GM23338 (cell line): Measurements from ENCODE around the gene ABL1. TPM values are rescaled to one million over a fixed set of nuclear protein-coding genes. Genes with fewer than 3 reads are reported as not detected.

Experiments
- ATAC-seq: fragments of 200-7000 bp; cut with Tn5 transposase; 3 replicates; pipeline ENCODE4 v1.9.1; 2020
- DNase-seq: peaks from one replicate; pipeline ENCODE4 v3.0.0-alpha.2; 2015; ENCODE audit warnings: low spot score
- H2AFZ ChIP-seq: fragments of 200-600 bp; sonication (generic); 2 replicates; pipeline ENCODE4 v1.8.0; 2016; ENCODE audit warnings: antibody characterized with exemption, mild to moderate bottlenecking, moderate library complexity
- H3F3A ChIP-seq: fragments of 200-600 bp; sonication (generic); replicated peaks from 2 replicates; pipeline ENCODE4 v1.8.0; 2017; ENCODE audit warnings: antibody characterized with exemption, mixed run types, low read depth
- H3K27ac ChIP-seq: fragments of 200-600 bp; sonication (generic); 2 replicates; pipeline ENCODE4 v1.6.1; 2016; ENCODE audit warnings: low read depth
- H3K27me3 ChIP-seq: fragments of 200-600 bp; sonication (generic); 2 replicates; pipeline ENCODE4 v1.8.0; 2016; ENCODE audit warnings: mild to moderate bottlenecking, mixed run types, moderate library complexity; ENCODE audit not compliant: insufficient read depth
- H3K36me3 ChIP-seq: fragments of 200-600 bp; sonication (generic); 2 replicates; pipeline ENCODE4 v1.8.0; 2016; ENCODE audit warnings: mild to moderate bottlenecking; ENCODE audit not compliant: insufficient read depth
- H3K4me1 ChIP-seq: fragments of 200-600 bp; sonication (generic); 2 replicates; pipeline ENCODE4 v1.8.0; 2016; ENCODE audit warnings: mild to moderate bottlenecking, moderate library complexity; ENCODE audit not compliant: insufficient read depth
- H3K4me2 ChIP-seq: fragments of 200-600 bp; sonication (generic); 2 replicates; pipeline ENCODE4 v1.7.1; 2017; ENCODE audit warnings: mixed run types
- H3K4me3 ChIP-seq: fragments of 200-600 bp; sonication (generic); 2 replicates; pipeline ENCODE4 v1.6.1; 2016; ENCODE audit warnings: mixed run types
- H3K79me2 ChIP-seq: fragments of 200-600 bp; sonication (generic); replicated peaks from 2 replicates; pipeline ENCODE4 v1.8.0; 2017; ENCODE audit warnings: mild to moderate bottlenecking; ENCODE audit not compliant: insufficient read depth
- H3K9me2 ChIP-seq: fragments of 200-600 bp; sonication (generic); 2 replicates; pipeline ENCODE4 v1.8.0; 2017; ENCODE audit not compliant: insufficient read depth
- H4K20me1 ChIP-seq: fragments of 200-600 bp; sonication (generic); replicated peaks from 2 replicates; pipeline ENCODE4 v1.8.0; 2017; ENCODE audit warnings: mild to moderate bottlenecking; ENCODE audit not compliant: insufficient read depth
- H3K27ac Mint-ChIP-seq: 2 replicates; pipeline ENCODE4 v1.8.0; 2020; ENCODE audit warnings: inconsistent platforms, mild to moderate bottlenecking, moderate library complexity, mixed read lengths
- H3K27me3 Mint-ChIP-seq: 3 replicates; pipeline ENCODE4 v1.8.0; 2022; ENCODE audit warnings: low read depth, mild to moderate bottlenecking, moderate library complexity, mixed read lengths, inconsistent platforms; ENCODE audit not compliant: insufficient read depth, poor library complexity
- H3K36me3 Mint-ChIP-seq: 3 replicates; pipeline ENCODE4 v1.8.0; 2021; ENCODE audit warnings: low read depth, mild to moderate bottlenecking, inconsistent platforms, moderate library complexity, mixed read lengths
- H3K4me1 Mint-ChIP-seq: 3 replicates; pipeline ENCODE4 v1.8.0; 2020; ENCODE audit warnings: mild to moderate bottlenecking, inconsistent platforms, mixed read lengths
- H3K4me3 Mint-ChIP-seq: 3 replicates; pipeline ENCODE4 v1.8.0; 2021; ENCODE audit warnings: moderate library complexity, mild to moderate bottlenecking, inconsistent platforms, mixed read lengths
- H3K9me3 Mint-ChIP-seq: 3 replicates; pipeline ENCODE4 v1.8.0; 2020; ENCODE audit warnings: moderate library complexity, mild to moderate bottlenecking, inconsistent platforms, mixed read lengths
- CTCF ChIP-seq, 2 experiments: fragments of 200-600 bp in 1 of 2; sonication (generic) in 1 of 2; conservative IDR thresholded peaks; 2 replicates each; pipeline versions ENCODE4 v1.5.1 to v1.6.1; 2016 to 2017; ENCODE audit warnings: antibody characterized with exemption in 2 of 2, low read depth in 2 of 2, mild to moderate bottlenecking in 2 of 2, moderate library complexity in 1 of 2
- EZH2 ChIP-seq: fragments of 200-600 bp; sonication (generic); IDR thresholded peaks from one replicate; pipeline ENCODE4 v1.8.0; 2017; ENCODE audit warnings: antibody characterized with exemption, mild to moderate bottlenecking, low read depth; ENCODE audit not compliant: unreplicated experiment
- EZH2phosphoT487 ChIP-seq: fragments of 200-600 bp; sonication (generic); IDR thresholded peaks from one replicate; pipeline ENCODE4 v1.8.1; 2018; ENCODE audit warnings: antibody characterized with exemption; ENCODE audit not compliant: unreplicated experiment
- POLR2AphosphoS5 ChIP-seq: IDR thresholded peaks from 2 replicates; pipeline ENCODE4 v1.6.1; 2016; ENCODE audit warnings: antibody characterized with exemption, low read depth
- STAT1 ChIP-seq: IDR thresholded peaks from one replicate; pipeline ENCODE4 v1.6.1; 2016; ENCODE audit warnings: antibody characterized with exemption; ENCODE audit not compliant: unreplicated experiment
- ZNF114 ChIP-seq: fragments of 250-450 bp; sonication (Bioruptor Pico); IDR thresholded peaks from 2 replicates; pipeline ENCODE4 v1.5.0; 2020; ENCODE audit warnings: mild to moderate bottlenecking, moderate library complexity
- ZNF331 ChIP-seq: fragments of 250-450 bp; sonication (Bioruptor Pico); IDR thresholded peaks from 2 replicates; pipeline ENCODE4 v1.5.0; 2020; ENCODE audit warnings: low read depth, mild to moderate bottlenecking, moderate library complexity
- ZNF462 ChIP-seq: fragments of 250-450 bp; sonication (Bioruptor Pico); IDR thresholded peaks from 2 replicates; pipeline ENCODE4 v1.5.0; 2020; ENCODE audit warnings: mild to moderate bottlenecking, moderate library complexity
- polyA plus RNA-seq: library from polyadenylated mRNA; unstranded; fragments of >200 nt; fragmentation: Nextera tagmentation; extraction: Ambion mirVana; gene quantifications from 2 replicates; pipeline ENCODE4 v1.2.1, GENCODE V29; 2016
- total RNA-seq: library from RNA; depleted of rRNA; stranded (reverse); fragments of >200 nt; shearing (Covaris generic); gene quantifications from 2 replicates; pipeline ENCODE4 v1.2.3, GENCODE V29; 2014
- TF ChIP-seq, protein P1 (sequence below): IDR thresholded peaks from one replicate; pipeline ENCODE4 v1.6.1; 2018; ENCODE audit warnings: antibody characterized with exemption; ENCODE audit not compliant: unreplicated experiment

Gene ABL1
- total and polyA plus RNA-seq, 2 experiments from 2014 or later: 20.7 to 85.1 TPM

GRCh38 chr9:130882696-130883225, 47.7 kb downstream of the ABL1 start (continued):
- TF ChIP-seq ZNF462 (CRISPR knock-in tag) (no peak), ZNF114 (CRISPR knock-in tag) (no peak), ZNF331 (CRISPR knock-in tag) (no peak)

DNA sequence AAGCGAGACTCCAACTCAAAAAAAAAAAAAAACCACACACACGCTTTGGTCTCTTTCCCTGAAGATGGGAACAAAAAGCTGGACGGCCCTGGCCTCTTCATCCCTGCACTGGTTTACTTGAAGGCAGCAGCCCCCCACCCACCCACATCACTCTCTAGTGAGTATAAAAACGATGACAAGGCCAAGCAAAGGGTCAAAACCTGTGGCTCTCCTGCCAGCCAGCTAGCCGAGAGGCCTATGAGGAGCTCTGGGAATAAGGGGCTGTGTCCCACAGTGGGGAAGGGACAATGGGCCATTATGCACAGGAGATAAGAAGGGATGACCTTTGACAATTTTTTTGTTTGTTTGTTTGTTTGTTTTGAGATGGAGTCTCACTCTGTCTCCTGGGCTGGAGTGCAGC, 48.4 kb downstream of the ABL1 start:
- H2AFZ ChIP-seq: no peak overlapping the region
- H3K4me2 ChIP-seq: no peak overlapping the region
- 0 out of 2 replicates have a peak, but pooled peaks cover 6% of the 10 kb centered on the region for H4K20me1 ChIP-seq
- no peaks in the 10 kb centered on the region for H3F3A ChIP-seq
- H3K27me3 ChIP-seq: no peaks in the 10 kb centered on the region
- Mint-ChIP-seq H3K36me3 (peaks cover 79% of the 10 kb centered on the region), H3K9me3 (no peaks in the 10 kb centered on the region), H3K4me3 (no peak overlapping the region), H3K27ac (peak overlapping the region; percentile 84; the same call in 1 of the 2 replicates), H3K27me3 (peaks cover 6% of the 10 kb centered on the region), H3K4me1 (peaks cover 7% of the 10 kb centered on the region; the same call in 1 of the 3 replicates)
- no peaks in the 10 kb centered on the region for H3K4me1 ChIP-seq
- H3K27ac ChIP-seq: 0 out of 2 replicates have a peak overlapping the region, but pooled peaks have one; percentile 19
- peaks cover 56% of the 10 kb centered on the region for H3K36me3 ChIP-seq
- ATAC-seq (no peak), DNase-seq (no peak)
- H3K9me2 ChIP-seq: no peaks in the 10 kb centered on the region
- no peaks in the 10 kb centered on the region for H3K79me2 ChIP-seq
- no peak overlapping the region for H3K4me3 ChIP-seq
- TF ChIP-seq EZH2 (no peak), CTCF (conservative IDR thresholded peaks at IDR 0.05; ENCODE audit: low read depth in 2 of 2) (no peak), POLR2AphosphoS5 (no peak), STAT1 (no peak), ZNF114 (CRISPR knock-in tag) (no peak), EZH2phosphoT487 (no peak)
- TF ChIP-seq, protein P1, sequence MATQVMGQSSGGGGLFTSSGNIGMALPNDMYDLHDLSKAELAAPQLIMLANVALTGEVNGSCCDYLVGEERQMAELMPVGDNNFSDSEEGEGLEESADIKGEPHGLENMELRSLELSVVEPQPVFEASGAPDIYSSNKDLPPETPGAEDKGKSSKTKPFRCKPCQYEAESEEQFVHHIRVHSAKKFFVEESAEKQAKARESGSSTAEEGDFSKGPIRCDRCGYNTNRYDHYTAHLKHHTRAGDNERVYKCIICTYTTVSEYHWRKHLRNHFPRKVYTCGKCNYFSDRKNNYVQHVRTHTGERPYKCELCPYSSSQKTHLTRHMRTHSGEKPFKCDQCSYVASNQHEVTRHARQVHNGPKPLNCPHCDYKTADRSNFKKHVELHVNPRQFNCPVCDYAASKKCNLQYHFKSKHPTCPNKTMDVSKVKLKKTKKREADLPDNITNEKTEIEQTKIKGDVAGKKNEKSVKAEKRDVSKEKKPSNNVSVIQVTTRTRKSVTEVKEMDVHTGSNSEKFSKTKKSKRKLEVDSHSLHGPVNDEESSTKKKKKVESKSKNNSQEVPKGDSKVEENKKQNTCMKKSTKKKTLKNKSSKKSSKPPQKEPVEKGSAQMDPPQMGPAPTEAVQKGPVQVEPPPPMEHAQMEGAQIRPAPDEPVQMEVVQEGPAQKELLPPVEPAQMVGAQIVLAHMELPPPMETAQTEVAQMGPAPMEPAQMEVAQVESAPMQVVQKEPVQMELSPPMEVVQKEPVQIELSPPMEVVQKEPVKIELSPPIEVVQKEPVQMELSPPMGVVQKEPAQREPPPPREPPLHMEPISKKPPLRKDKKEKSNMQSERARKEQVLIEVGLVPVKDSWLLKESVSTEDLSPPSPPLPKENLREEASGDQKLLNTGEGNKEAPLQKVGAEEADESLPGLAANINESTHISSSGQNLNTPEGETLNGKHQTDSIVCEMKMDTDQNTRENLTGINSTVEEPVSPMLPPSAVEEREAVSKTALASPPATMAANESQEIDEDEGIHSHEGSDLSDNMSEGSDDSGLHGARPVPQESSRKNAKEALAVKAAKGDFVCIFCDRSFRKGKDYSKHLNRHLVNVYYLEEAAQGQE: no peak
